ENCODE data around the gene PLA2G2A. TPM values are rescaled to one million over a fixed set of nuclear protein-coding genes. Genes with fewer than 3 reads are reported as not detected.
A peak's percentile ranks its signal among the peaks of the same experiment; 100 is the strongest.
"Not testable (repeated sequence)": the region's sequence is repeated elsewhere in the genome, so short reads cannot be mapped to it uniquely, and the experiment has no call there.

Gene PLA2G2A
- total RNA-seq, 4 donors from 2014 or later = 2.7 to 47.6 TPM; not detected in 2

DNA sequence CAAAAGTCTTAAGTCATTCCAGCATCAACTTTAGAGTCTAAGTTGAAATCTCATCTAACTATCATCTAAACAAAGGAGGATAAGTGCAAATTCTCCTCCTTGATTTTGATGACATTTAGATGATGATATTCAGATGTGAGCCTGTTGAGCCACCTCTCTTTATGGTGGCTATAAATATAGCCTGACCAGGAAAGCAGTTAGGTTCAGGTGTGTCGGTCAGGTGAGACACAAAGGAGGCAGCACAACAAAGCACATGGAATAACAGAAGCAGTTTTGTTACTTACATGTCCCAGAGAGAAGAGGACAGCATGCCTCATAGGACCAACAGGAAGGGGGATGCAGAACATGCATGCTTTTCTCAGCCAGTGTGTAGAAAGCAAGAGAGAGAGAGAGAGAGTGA, 30.6 kb upstream of the PLA2G2A start:
- no peak overlapping the region for H3K27ac ChIP-seq
- intact Hi-C loops (cut with DNase I; ENCODE audit: low total_unique reads) = no loop called here
- H3K4me1 ChIP-seq = no peaks in the 10 kb centered on the region
- TF ChIP-seq, protein P1, sequence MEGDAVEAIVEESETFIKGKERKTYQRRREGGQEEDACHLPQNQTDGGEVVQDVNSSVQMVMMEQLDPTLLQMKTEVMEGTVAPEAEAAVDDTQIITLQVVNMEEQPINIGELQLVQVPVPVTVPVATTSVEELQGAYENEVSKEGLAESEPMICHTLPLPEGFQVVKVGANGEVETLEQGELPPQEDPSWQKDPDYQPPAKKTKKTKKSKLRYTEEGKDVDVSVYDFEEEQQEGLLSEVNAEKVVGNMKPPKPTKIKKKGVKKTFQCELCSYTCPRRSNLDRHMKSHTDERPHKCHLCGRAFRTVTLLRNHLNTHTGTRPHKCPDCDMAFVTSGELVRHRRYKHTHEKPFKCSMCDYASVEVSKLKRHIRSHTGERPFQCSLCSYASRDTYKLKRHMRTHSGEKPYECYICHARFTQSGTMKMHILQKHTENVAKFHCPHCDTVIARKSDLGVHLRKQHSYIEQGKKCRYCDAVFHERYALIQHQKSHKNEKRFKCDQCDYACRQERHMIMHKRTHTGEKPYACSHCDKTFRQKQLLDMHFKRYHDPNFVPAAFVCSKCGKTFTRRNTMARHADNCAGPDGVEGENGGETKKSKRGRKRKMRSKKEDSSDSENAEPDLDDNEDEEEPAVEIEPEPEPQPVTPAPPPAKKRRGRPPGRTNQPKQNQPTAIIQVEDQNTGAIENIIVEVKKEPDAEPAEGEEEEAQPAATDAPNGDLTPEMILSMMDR (IDR thresholded peaks at IDR 0.05) = no peak
- no peak for TF ChIP-seq POLR2A (IDR thresholded peaks at IDR 0.05)
- no peak for DNase-seq
- no peaks in the 10 kb centered on the region for H3K36me3 ChIP-seq
- H3K9me3 ChIP-seq = no peaks in the 10 kb centered on the region
- H3K4me3 ChIP-seq = no peak overlapping the region
- no peaks in the 10 kb centered on the region for H3K27me3 ChIP-seq

DNA sequence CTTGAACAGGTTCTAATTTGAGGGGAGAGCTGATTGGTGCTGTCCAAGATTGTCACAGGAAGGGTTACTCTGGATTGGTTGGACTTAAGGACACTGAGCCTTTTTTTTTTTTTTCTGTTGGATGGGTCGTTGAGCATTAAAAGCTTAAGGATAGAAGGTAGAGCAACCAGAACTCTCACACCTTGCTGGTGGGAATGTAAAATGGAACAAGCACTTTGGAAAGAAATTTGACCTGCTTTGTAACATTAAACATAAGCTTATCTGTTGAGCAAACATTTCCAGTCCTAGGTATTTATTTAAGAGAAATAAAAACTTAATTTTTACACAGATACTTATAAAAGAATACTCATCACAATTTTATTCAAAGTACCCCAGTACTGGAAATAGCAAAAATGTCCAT, 29.8 kb upstream of the PLA2G2A start:
- no peaks in the 10 kb centered on the region for H3K9me3 ChIP-seq
- H3K4me3 ChIP-seq = no peak overlapping the region
- intact Hi-C loops (cut with DNase I; ENCODE audit: low total_unique reads) = no loop called here
- no peaks in the 10 kb centered on the region for H3K27me3 ChIP-seq
- TF ChIP-seq, protein P1 (IDR thresholded peaks at IDR 0.05) = no peak
- no peak for TF ChIP-seq POLR2A (IDR thresholded peaks at IDR 0.05)
- no peaks in the 10 kb centered on the region for H3K36me3 ChIP-seq
- H3K4me1 ChIP-seq = no peaks in the 10 kb centered on the region
- H3K27ac ChIP-seq = no peak overlapping the region
- no peak for DNase-seq

DNA sequence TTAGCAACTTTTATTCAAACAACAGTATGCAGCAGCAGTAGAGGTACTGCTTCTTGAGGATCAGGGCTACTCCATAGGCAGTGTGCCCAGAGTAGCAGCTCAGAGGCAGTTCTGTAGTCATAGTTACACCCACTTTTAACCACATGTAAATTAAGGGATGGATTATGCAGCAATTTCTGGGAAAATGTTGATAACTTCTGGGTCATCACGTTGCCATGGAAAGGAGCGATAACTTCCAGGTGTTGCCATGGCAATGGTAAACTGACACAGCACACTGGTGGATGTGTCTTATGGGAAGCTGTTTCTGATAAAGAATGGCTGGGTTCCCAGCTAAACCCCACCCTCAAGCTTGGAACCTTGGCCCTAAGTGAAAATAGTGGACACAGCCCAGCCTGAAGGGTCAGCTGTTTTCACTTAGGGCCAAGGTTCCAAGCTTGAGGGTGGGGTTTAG, 29.0 kb upstream of the PLA2G2A start:
- no peak overlapping the region for H3K27ac ChIP-seq
- H3K36me3 ChIP-seq = no peaks in the 10 kb centered on the region
- no peaks in the 10 kb centered on the region for H3K27me3 ChIP-seq
- H3K4me1 ChIP-seq = no peaks in the 10 kb centered on the region
- peak in 1 of 2 donors; percentile 20 for DNase-seq
- TF ChIP-seq, protein P1 (IDR thresholded peaks at IDR 0.05) = no peak
- no peaks in the 10 kb centered on the region for H3K9me3 ChIP-seq
- intact Hi-C loops (cut with DNase I; ENCODE audit: low total_unique reads) = no loop called here
- H3K4me3 ChIP-seq = no peak overlapping the region

DNA sequence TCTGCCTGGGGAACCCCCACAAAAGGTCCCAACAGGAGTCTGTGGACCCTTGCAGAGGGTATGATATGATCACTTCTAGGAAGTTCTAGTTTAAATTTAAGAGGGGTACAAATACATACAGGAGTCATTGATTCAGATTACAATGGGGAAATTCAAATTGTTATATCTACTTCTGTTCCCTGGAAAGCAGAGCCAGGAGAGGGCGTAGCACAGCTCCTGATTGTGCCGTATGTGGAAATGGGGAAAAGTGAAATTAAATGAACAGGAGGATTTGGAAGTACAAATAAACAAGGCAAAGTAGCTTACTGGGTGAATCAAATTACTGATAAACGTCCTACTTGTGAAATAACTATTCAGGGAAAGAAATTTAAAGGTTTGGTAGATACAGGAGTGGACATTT, 19.4 kb upstream of the PLA2G2A start:
- not testable (repeated sequence) for H3K27ac ChIP-seq, DNase-seq

DNA sequence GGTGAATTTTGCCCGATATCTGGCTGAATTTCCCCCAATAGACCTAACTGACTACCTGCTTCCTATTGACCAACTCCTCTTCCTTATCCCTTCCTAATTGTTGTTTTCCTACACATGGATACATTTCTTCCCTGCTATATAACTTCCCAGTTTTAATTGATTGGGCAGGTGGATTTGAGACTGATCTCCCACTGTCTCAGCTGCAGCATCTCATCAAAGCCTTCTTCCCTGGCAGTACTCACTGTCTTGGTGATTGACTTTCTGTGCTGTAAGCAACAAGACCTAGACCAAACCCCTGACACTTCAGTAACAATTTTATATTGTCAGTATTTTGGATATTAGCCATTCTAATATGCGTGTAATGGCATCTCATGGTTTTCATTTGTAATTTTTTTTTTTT, 11.3 kb upstream of the PLA2G2A start:
- Histone ChIP-seq H3K27ac (no peak overlapping the region), H3K27me3 (peaks cover 0 to 2% of the 10 kb centered on the region in 2 donors), H3K4me3 (no peak overlapping the region), H3K4me1 (no peaks in the 10 kb centered on the region), H3K36me3 (no peaks in the 10 kb centered on the region), H3K9me3 (no peaks in the 10 kb centered on the region)
- no peak for DNase-seq
- TF ChIP-seq POLR2A (IDR thresholded peaks at IDR 0.05) = no peak
- TF ChIP-seq, protein P1 (IDR thresholded peaks at IDR 0.05) = no peak
- intact Hi-C loops (cut with DNase I; ENCODE audit: low total_unique reads) = no loop called here

More for the DNA sequence above, 19.4 kb upstream of the PLA2G2A start:
- H3K4me3 ChIP-seq; H3K27me3 ChIP-seq; H3K36me3 ChIP-seq; H3K9me3 ChIP-seq; intact Hi-C loops (cut with DNase I; ENCODE audit: low total_unique reads); H3K4me1 ChIP-seq: not testable (repeated sequence)

DNA sequence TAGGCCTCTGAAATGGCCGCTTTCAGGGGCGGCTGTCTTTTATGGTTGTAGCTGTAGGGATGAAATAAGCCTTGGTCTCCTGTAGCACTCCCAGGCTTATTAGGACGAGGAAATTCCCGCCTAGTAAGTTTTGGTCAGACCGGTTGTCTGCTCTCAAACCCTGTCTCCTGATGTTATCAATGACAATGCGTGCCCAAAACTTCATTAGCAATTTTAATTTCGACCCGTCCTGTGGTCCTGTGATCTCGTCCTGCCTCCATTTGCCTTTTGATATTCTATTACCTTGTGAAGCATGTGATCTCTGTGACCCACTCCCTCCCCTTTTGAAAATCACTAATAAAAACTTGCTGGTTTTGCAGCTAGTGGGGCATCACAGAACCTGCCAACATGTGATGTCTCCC, 10.8 kb upstream of the PLA2G2A start:
- H3K27ac ChIP-seq; intact Hi-C loops (cut with DNase I; ENCODE audit: low total_unique reads); DNase-seq; H3K27me3 ChIP-seq; H3K9me3 ChIP-seq; H3K4me1 ChIP-seq; H3K4me3 ChIP-seq; H3K36me3 ChIP-seq: not testable (repeated sequence)
